Endothelial cell of umbilical vein (primary cell): ENCODE results near the gene THAP9.

Source experiments
- CTCF ChIP-seq, 2 donors: IDR thresholded peaks; 1 replicate in 1 of 2; 2 replicates in 1 of 2; pipeline ENCODE4 v1.5.1; 2011; ENCODE audit warnings: low read length in 2 of 2, mild to moderate bottlenecking in 2 of 2, moderate library complexity in 2 of 2, control low read depth in 1 of 2, inconsistent platforms in 1 of 2, low read depth in 1 of 2; ENCODE audit not compliant: insufficient read depth in 1 of 2; ENCODE audit errors: extremely low read depth in 1 of 2
- EZH2 ChIP-seq: IDR thresholded peaks from 2 replicates; pipeline ENCODE4 v1.6.1; 2012; ENCODE audit warnings: borderline replicate concordance, low read depth, mild to moderate bottlenecking, moderate library complexity, low read length, inconsistent platforms; ENCODE audit not compliant: severe bottlenecking
- JUN ChIP-seq: IDR thresholded peaks from 2 replicates; pipeline ENCODE4 v1.6.1; 2011; ENCODE audit warnings: borderline replicate concordance, low read depth; ENCODE audit not compliant: insufficient read length, insufficient read depth
- POLR2A ChIP-seq: IDR thresholded peaks from 2 replicates; pipeline ENCODE4 v1.6.1; 2012; ENCODE audit warnings: low read depth, mild to moderate bottlenecking, control low read depth, low read length
- POLR2AphosphoS5 ChIP-seq: IDR thresholded peaks from 2 replicates; pipeline ENCODE4 v1.6.1; 2012; ENCODE audit warnings: low read depth, mild to moderate bottlenecking, control low read depth, low read length, moderate library complexity; ENCODE audit not compliant: insufficient read depth

- TF ChIP-seq POLR2AphosphoS5 (no peak), CTCF (IDR thresholded peaks at IDR 0.05; ENCODE audit: extremely low read depth in 1 of 2, insufficient read depth in 1 of 2, low read depth in 1 of 2, low read length in 2 of 2) (no peak), EZH2 (no peak), POLR2A (no peak), JUN (no peak)
Measured at GRCh38 chr4:82939414-82939813, 38.9 kb downstream of the THAP9 start.
